HepG2 (cell line): Measurements from ENCODE around the gene ZNF627. TPM values are rescaled to one million over a fixed set of nuclear protein-coding genes. Genes with fewer than 3 reads are reported as not detected.

Experiments used
- EED ChIP-seq: sonication (generic); formaldehyde crosslinking; IDR thresholded peaks from 2 replicates; pipeline ENCODE4 v1.5.0; 2020; ENCODE audit warnings: mild to moderate bottlenecking, missing genetic modification reagents
- FOXK1 ChIP-seq: sonication (generic); formaldehyde crosslinking; IDR thresholded peaks from 2 replicates; pipeline ENCODE4 v1.4.0; 2020; ENCODE audit warnings: low read depth, missing genetic modification reagents, borderline replicate concordance
- GABPA ChIP-seq, 2 experiments: IDR thresholded peaks; 2 replicates each; pipeline ENCODE4 v1.6.1; 2011 to 2016; ENCODE audit warnings: low read depth in 2 of 2, low read length in 1 of 2, missing biosample characterization in 1 of 2, missing genetic modification characterization in 1 of 2
- GTF3A ChIP-seq: sonication (generic); formaldehyde crosslinking; conservative IDR thresholded peaks from 2 replicates; pipeline ENCODE4 v1.4.0; 2020; ENCODE audit warnings: mild to moderate bottlenecking, missing genetic modification reagents
- HIVEP1 ChIP-seq: sonication (generic); formaldehyde crosslinking; IDR thresholded peaks from 2 replicates; pipeline ENCODE4 v1.4.0; 2020; ENCODE audit warnings: mild to moderate bottlenecking, missing genetic modification reagents
- NFE2 ChIP-seq: sonication (generic); formaldehyde crosslinking; IDR thresholded peaks from 2 replicates; pipeline ENCODE4 v1.4.0; 2020; ENCODE audit warnings: missing genetic modification reagents
- PATZ1 ChIP-seq: sonication (generic); formaldehyde crosslinking; IDR thresholded peaks from 2 replicates; pipeline ENCODE4 v1.4.0; 2020; ENCODE audit warnings: missing genetic modification reagents
- PITX1 ChIP-seq: sonication (generic); formaldehyde crosslinking; IDR thresholded peaks from 2 replicates; pipeline ENCODE4 v1.5.1; 2020; ENCODE audit warnings: mild to moderate bottlenecking, missing genetic modification reagents
- POLR2A ChIP-seq, 2 experiments: IDR thresholded peaks; 2 replicates each; pipeline ENCODE4 v1.6.1; 2011; ENCODE audit warnings: low read depth in 2 of 2, low read length in 2 of 2, mild to moderate bottlenecking in 1 of 2, moderate library complexity in 1 of 2; ENCODE audit not compliant: insufficient read depth in 1 of 2
- TEAD3 ChIP-seq: optimal IDR thresholded peaks from 2 replicates; pipeline ENCODE3; 2016; ENCODE audit warnings: borderline replicate concordance
- THAP9 ChIP-seq: sonication (generic); formaldehyde crosslinking; IDR thresholded peaks from 2 replicates; pipeline ENCODE4; 2020; ENCODE audit warnings: missing genetic modification reagents, mild to moderate bottlenecking, borderline replicate concordance
- TSC22D2 ChIP-seq: sonication (generic); formaldehyde crosslinking; IDR thresholded peaks from 2 replicates; pipeline ENCODE4 v1.5.1; 2020; ENCODE audit warnings: missing genetic modification reagents, mild to moderate bottlenecking, borderline replicate concordance
- ZNF12 ChIP-seq: sonication (generic); formaldehyde crosslinking; IDR thresholded peaks from 2 replicates; pipeline ENCODE4 v1.5.0; 2020; ENCODE audit warnings: missing genetic modification reagents
- ZNF335 ChIP-seq: sonication (generic); formaldehyde crosslinking; IDR thresholded peaks from 2 replicates; pipeline ENCODE4 v1.4.0; 2020; ENCODE audit warnings: missing genetic modification reagents
- ZNF343 ChIP-seq: sonication (generic); formaldehyde crosslinking; IDR thresholded peaks from 2 replicates; pipeline ENCODE4 v1.4.0; 2020; ENCODE audit warnings: mild to moderate bottlenecking, missing genetic modification reagents
- ZNF564 ChIP-seq: sonication (generic); formaldehyde crosslinking; IDR thresholded peaks from 2 replicates; pipeline ENCODE4 v1.8.1; 2023; ENCODE audit warnings: mild to moderate bottlenecking, missing genetic modification reagents
- ZNF598 ChIP-seq: sonication (generic); formaldehyde crosslinking; IDR thresholded peaks from 2 replicates; pipeline ENCODE4 v1.5.1; 2020; ENCODE audit warnings: mild to moderate bottlenecking, missing genetic modification reagents, borderline replicate concordance
- ZNF687 ChIP-seq: sonication (generic); formaldehyde crosslinking; IDR thresholded peaks from 2 replicates; pipeline ENCODE4 v1.5.1; 2020; ENCODE audit warnings: mild to moderate bottlenecking, missing genetic modification reagents, moderate library complexity
- ZNF720 ChIP-seq: sonication (generic); formaldehyde crosslinking; IDR thresholded peaks from 2 replicates; pipeline ENCODE4 v1.4.0; 2020; ENCODE audit warnings: missing genetic modification reagents
- ZNF724P ChIP-seq: sonication (generic); formaldehyde crosslinking; IDR thresholded peaks from 2 replicates; pipeline ENCODE4 v1.8.0; 2022; ENCODE audit warnings: missing genetic modification reagents, borderline replicate concordance
- polyA plus RNA-seq, 8 experiments: library from polyadenylated mRNA; depleted of rRNA in 3 of 8; stranded (reverse) in 7 of 8; unstranded in 1 of 8; fragments of >200 nt; fragmentation: Illumina TruSeq in 4 of 8; extraction: Trizol in 4 of 8; gene quantifications; 2 replicates each; pipeline versions ENCODE4 v1.2.1 to v1.2.3, GENCODE V29; 2011 to 2016; ENCODE audit warnings: low read depth in 4 of 8, missing spikeins in 1 of 8, mixed read lengths in 1 of 8; ENCODE audit not compliant: insufficient read depth in 1 of 8
- total RNA-seq, 5 experiments: library from RNA; depleted of rRNA; stranded (reverse); fragments of >200 nt; fragmentation: Illumina TruSeq; extraction: Trizol; gene quantifications; 2 replicates each; pipeline ENCODE4 v1.2.3, GENCODE V29; 2016; ENCODE audit warnings: low read depth in 1 of 5

ZNF627 gene
- total and polyA plus RNA-seq, 2 of the 13 experiments (the other 11 are each of a cell fraction or from before 2014, with no cell fraction given) = 4.2 to 12.7 TPM

- peak; percentile 46; the same call in 1 of the 2 replicates for TF ChIP-seq PITX1
- no peak for TF ChIP-seq HIVEP1 (CRISPR knock-in tag)
- TF ChIP-seq ZNF12 (CRISPR knock-in tag) = no peak; the same call in 1 of the 2 replicates
- no peak for TF ChIP-seq TSC22D2 (CRISPR knock-in tag)
- TF ChIP-seq GTF3A (CRISPR knock-in tag) = no peak
- TF ChIP-seq ZNF343 (CRISPR knock-in tag) = peak; percentile 62; the same call in 1 of the 2 replicates
- TF ChIP-seq FOXK1 = no peak
- peak; percentile 84; the same call in 1 of the 2 replicates for TF ChIP-seq ZNF598
- TF ChIP-seq POLR2A (IDR thresholded peaks at IDR 0.05; ENCODE audit: insufficient read depth in 1 of 2, low read depth in 2 of 2, low read length in 2 of 2) = peak; percentile 46 to 66
- TF ChIP-seq ZNF687 (CRISPR knock-in tag) = peak; percentile 68
- TF ChIP-seq THAP9 (CRISPR knock-in tag) = no peak
- TF ChIP-seq PATZ1 (CRISPR knock-in tag) = no peak
- no peak for TF ChIP-seq TEAD3 (CRISPR knock-in tag)
- no peak for TF ChIP-seq NFE2 (CRISPR knock-in tag)
- TF ChIP-seq ZNF724P (CRISPR knock-in tag) = no peak
- TF ChIP-seq ZNF720 = no peak
- TF ChIP-seq EED (CRISPR knock-in tag) = no peak
- TF ChIP-seq ZNF564 (CRISPR knock-in tag) = 0 out of 2 replicates have a peak, but pooled peaks have one; percentile 11
- no peak for TF ChIP-seq ZNF335 (CRISPR knock-in tag)
- no peak for TF ChIP-seq GABPA (IDR thresholded peaks at IDR 0.05; ENCODE audit: low read depth, low read length)
- peak; percentile 44; the same call in 1 of the 2 replicates for TF ChIP-seq GABPA (CRISPR knock-in tag; IDR thresholded peaks at IDR 0.05; ENCODE audit: low read depth)
Measured at GRCh38 chr19:11639602-11640471, 42.6 kb downstream of the ZNF627 start (continued).
